H1 (cell line): ENCODE results near the gene COPA. TPM values are rescaled to one million over a fixed set of nuclear protein-coding genes. Genes with fewer than 3 reads are reported as not detected.

Experiments
- FOSL1 ChIP-seq: IDR thresholded peaks from 2 replicates; pipeline ENCODE4 v1.6.1; 2011; ENCODE audit warnings: mild to moderate bottlenecking, low read depth, low read length, moderate library complexity; ENCODE audit not compliant: insufficient read depth
- KDM5A ChIP-seq: fragments of 200-600 bp; IDR thresholded peaks from 2 replicates; pipeline ENCODE4 v1.7.1; 2012; ENCODE audit warnings: mild to moderate bottlenecking, low read length, inconsistent platforms, mixed read lengths
- NANOG ChIP-seq: IDR thresholded peaks from 2 replicates; pipeline ENCODE4 v1.6.1; 2011; ENCODE audit warnings: low read length, low read depth, mild to moderate bottlenecking, inconsistent platforms; ENCODE audit not compliant: insufficient read depth, poor library complexity, severe bottlenecking
- RBBP5 ChIP-seq: IDR thresholded peaks from 2 replicates; pipeline ENCODE4 v1.7.1; 2012; ENCODE audit warnings: low read depth, mild to moderate bottlenecking, inconsistent platforms, low read length, moderate library complexity, borderline replicate concordance
- TCF12 ChIP-seq: IDR thresholded peaks from 2 replicates; pipeline ENCODE4 v1.6.1; 2011; ENCODE audit warnings: low read depth, mild to moderate bottlenecking, low read length
- polyA plus RNA-seq, 7 experiments: library from polyadenylated mRNA; depleted of rRNA in 3 of 7; stranded (reverse) in 5 of 7; unstranded in 2 of 7; fragments of >200 nt in 5 of 7; fragments of 200-250 nt in 2 of 7; gene quantifications; 1 replicate in 5 of 7; 2 replicates in 1 of 7; 4 replicates in 1 of 7; pipeline versions ENCODE4 v1.2.1 to v1.2.3, GENCODE V29; 2011 to 2013; ENCODE audit warnings: missing spikeins in 2 of 7, mixed read lengths in 2 of 7
- total RNA-seq: library from RNA; stranded (reverse); fragmentation: NEBNext Ultra II Directional; extraction: Animal tissue kit (Norgen Biotek cat#: 25700); gene quantifications from 2 replicates; pipeline ENCODE4 v1.2.1, GENCODE V29; 2021

Gene COPA
- total and polyA plus RNA-seq, 2 of the 8 experiments (the other 6 are each of a cell fraction or from before 2014, with no cell fraction given): 78.2 to 115 TPM

DNA sequence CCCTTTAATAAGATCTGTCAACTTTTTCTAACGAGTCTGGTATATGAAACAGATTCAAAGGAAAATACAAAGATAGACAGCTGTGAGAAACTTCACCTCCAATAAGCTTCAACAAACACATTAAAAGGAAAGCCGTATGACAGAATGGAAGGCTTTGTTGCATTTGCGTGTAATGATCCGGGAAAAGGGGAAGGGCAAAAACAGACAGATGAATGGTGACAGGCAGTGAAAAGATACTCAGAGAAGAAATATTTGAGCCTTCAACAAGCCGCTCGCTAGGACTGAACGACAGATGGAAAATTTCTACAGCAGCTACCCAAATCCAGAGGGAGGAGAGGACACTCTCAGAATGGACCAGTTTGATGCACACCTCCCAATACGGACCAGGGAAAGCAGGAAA, 14.9 kb downstream of the COPA start (continued):
- TF ChIP-seq TCF12: no peak
- no peak for TF ChIP-seq KDM5A
- TF ChIP-seq NANOG: no peak
- no peak for TF ChIP-seq RBBP5
- no peak for TF ChIP-seq FOSL1
